Measurements from ENCODE around the gene WDR19.

DNA sequence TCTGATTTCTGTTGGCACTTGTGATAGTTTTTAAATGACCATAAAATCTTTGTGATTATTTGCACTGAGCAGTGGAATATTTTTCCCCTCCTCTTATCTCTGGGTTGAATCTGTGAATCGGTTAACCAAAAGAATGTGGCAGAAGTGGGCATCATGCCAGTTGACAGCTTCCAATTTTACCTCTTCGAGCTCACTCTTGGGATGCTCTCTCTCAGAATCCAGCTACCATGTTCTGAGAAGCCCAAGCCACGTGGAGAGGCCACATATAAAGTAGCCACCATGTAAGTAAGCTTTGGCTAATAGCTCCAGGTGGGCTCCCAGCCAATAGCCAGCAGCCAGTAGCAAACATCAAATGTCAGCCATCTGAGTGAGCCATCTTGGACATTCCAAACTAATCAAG is 12.9 kb upstream of the WDR19 start:
- TF ChIP-seq POLR2AphosphoS5 (IDR thresholded peaks at IDR 0.05; ENCODE audit: borderline replicate concordance, low read depth, low read length) (no peak), EZH2 (IDR thresholded peaks at IDR 0.05) (no peak), FOXP2 (optimal IDR thresholded peaks at IDR 0.05; ENCODE audit: control extremely low read depth, extremely low read length, insufficient read depth) (no peak)
